NCI-H146 treated with DMSO at 0.1 percent for 48 hours (cell line): ENCODE measurements around the gene CLPTM1.
A peak's percentile ranks its signal among the peaks of the same experiment; 100 is the strongest.
"Not testable (repeated sequence)": the region's sequence is repeated elsewhere in the genome, so short reads cannot be mapped to it uniquely, and the experiment has no call there.

ENCODE experiments used
- DNase-seq: peaks from one replicate; lab custom pipeline; 2025; ENCODE audit not compliant: unreplicated experiment; lab: John Stamatoyannopoulos, UW

Gene CLPTM1

DNA sequence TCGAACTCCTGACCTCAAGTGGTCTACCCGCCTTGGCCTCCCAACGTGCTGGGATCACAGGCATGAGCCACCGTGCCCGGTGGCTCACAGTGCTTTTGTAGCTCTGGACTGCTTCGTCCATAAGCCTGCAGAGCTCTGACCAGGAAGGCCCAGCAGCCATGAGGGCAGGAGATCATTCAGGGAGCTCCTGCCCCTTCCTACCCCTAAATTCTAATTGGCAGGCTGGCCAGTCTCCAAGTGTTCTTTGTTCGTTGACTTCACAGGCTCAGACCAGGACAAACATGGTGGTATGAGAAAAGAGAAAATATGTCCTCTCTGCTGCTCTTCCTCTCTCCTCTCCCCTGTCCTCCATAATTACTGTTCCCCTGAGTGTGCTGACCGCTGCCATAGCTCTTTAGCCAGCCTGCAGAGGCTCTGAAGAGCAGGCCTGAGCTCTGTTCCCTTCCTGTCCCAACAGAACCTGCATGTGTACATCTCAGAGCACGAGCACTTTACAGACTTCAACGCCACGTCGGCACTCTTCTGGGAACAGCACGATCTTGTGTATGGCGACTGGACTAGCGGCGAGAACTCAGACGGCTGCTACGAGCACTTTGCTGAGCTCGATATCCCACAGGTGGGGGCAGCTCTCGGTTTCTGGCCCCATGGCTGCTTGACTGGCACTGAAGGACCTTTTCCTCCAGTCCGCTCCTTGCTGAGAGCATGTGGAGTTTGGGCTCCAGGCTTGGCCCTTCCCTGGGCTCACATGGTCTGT is 19.0 kb downstream of the CLPTM1 start:
- DNase-seq: no peak

GRCh38 chr19:44974857-44975256 is 19.7 kb downstream of the CLPTM1 start:
- DNase-seq: no peak

- no peak for DNase-seq
These were observed 20.3 kb downstream of the CLPTM1 start for GRCh38 chr19:44975444-44975843.

GRCh38 chr19:44984005-44984404 is 28.8 kb downstream of the CLPTM1 start:
- DNase-seq: no peak

- no peak for DNase-seq
These were observed 30.3 kb downstream of the CLPTM1 start for GRCh38 chr19:44985445-44985844.

- DNase-seq: no peak
These were observed 31.2 kb downstream of the CLPTM1 start for GRCh38 chr19:44986389-44986788.

DNA sequence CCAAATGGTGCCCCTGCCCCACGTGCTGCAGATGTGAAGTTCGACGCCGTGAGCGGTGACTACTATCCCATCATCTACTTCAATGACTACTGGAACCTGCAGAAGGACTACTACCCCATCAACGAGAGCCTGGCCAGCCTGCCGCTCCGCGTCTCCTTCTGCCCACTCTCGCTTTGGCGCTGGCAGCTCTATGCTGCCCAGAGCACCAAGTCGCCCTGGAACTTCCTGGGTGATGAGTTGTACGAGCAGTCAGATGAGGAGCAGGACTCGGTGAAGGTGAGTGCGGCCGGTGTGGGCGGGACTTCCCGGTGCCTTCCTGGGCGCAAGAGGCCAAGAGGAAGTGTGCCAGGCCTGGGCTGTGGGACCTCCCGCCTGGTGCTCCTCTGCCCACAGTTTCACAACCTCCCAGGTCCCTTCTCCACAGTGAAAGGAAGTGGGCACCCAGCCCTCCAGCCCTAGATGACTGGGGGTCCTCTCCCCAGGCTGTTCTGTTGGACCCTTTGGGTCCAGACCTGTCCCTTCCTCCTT is 32.0 kb downstream of the CLPTM1 start:
- no peak for DNase-seq

DNA sequence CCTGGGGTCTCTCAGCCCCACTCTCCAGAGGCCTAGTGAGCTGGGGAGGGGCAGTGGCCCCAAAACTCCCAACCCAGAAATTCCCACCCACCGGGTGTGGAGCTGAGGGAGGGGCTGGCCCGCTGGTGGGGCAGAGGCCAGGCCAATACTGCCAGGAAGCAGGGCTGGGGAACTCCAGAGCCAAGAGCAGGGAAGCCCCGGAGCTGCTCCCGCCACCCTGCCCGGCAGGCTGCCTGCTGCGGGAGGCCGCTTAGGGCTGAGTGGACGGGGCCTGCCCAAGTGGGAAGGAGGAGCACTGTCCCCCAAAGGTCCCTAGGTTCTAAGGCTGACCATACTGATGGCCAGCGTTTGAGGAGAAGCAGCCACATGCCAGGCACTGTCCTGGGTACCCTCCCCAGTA is 33.1 kb downstream of the CLPTM1 start:
- no peak for DNase-seq

GRCh38 chr19:44988896-44989556 is 33.8 kb downstream of the CLPTM1 start:
- DNase-seq: no peak

DNA sequence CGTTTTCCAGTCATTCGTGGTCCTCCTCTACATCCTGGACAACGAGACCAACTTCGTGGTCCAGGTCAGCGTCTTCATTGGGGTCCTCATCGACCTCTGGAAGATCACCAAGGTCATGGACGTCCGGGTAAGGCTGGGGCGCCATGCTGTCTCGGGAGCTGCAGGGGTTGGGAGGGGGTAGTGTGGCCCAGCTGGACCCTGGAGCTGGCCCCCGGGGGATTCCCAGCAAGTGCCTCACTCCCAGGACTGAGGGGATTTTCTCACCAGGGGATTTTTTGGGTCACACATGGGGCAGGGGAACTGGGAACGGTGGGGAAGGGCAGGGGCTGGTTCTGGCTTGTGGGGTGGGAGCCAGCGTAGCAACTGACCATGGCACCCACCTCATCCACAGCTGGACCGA is 35.3 kb downstream of the CLPTM1 start:
- DNase-seq: no peak

GRCh38 chr19:44990966-44991365 is 35.8 kb downstream of the CLPTM1 start:
- no peak for DNase-seq

DNA sequence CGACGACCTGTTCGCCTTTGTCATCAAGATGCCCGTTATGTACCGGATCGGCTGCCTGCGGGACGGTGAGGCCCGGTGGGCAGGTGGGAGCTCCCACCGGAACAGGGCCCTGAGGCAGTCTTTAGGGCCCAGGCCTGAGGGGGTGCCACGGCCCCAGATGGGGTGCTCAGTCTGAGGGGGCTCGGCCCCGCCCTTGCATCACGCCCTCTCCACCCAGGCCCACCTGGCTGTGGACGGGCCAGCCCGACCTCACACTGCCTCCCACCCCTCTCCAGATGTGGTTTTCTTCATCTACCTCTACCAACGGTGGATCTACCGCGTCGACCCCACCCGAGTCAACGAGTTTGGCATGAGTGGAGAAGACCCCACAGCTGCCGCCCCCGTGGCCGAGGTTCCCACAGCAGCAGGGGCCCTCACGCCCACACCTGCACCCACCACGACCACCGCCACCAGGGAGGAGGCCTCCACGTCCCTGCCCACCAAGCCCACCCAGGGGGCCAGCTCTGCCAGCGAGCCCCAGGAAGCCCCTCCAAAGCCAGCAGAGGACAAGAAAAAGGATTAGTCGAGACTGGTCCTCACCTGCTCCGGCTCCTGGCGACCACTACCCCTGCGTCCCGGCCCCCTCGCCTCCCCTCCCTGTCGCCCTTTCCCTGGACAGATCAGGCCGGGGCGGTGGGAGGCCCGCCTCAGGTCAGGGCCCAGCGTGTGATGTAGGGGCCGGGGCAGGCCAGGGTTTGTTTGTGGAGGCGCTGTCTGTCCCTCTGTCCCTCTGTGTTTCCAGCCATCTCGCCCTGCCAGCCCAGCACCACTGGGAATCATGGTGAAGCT is 37.4 kb downstream of the CLPTM1 start:
- DNase-seq: no peak

DNA sequence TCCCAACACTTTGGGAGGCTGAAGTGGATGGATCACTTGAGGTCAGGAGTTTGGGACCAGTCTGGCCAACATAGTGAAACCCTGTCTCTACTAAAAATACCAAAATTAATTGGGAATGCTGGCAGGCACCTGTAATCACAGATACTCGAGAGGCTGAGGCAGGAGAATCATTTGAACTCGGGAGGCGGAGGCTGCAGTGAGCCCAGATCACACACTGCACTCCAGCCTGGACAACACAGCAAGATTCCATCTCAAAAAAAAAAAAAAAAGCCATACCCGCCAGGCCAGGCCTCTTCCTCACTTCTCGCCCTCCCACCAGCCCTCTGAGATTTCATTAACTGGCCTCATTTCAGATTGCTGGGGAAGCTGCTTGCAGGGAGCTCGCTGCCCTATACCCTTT is 38.3 kb downstream of the CLPTM1 start:
- no peak for DNase-seq

- DNase-seq: no peak
These were observed 38.9 kb downstream of the CLPTM1 start for GRCh38 chr19:44993926-44994537.

DNA sequence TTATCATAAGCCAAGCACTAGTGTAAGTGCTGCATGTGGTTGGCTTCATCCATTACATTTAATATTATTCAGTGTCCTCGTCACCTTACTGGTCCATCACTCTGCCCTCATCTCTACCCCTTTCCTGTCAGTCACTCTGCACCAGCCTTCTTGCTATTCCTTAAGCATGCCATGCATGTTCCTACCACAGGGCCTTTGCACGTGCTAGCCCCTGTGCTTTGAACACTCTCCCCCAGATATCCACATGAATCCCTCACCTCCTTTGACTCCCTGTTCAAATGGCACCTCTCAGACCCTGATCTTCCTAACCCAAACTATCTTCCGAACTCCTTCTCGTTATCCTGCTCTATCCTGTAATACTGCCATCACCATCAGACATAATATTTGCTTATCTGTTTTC is 42.8 kb downstream of the CLPTM1 start:
- DNase-seq: no peak

GRCh38 chr19:44999131-44999925 is 44.1 kb downstream of the CLPTM1 start:
- DNase-seq: not testable (repeated sequence)

DNA sequence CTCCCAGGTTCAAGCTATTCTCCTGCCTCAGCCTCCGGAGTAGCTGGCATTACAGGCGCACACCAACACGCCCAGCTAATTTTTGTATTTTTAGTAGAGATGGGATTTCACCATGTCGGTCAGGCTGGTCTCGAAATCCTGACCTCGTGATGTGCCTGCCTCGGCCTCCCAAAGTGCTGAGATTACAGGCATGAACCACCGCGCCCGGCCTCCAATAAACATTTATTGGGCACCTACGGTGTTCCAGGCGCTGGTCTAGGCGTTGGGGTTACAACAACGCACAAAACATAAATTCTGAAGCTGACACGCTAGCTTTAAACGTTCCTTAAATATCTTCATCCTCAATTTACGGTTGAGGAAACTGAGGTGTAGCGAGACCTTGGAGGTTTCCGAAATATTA is 45.5 kb downstream of the CLPTM1 start:
- DNase-seq: not testable (repeated sequence)

GRCh38 chr19:45001087-45001739 is 46.0 kb downstream of the CLPTM1 start, which contains the start of gene RELB:
Gene RELB (plus strand): TSS chr19:45001464. CDS start chr19:45001580, 116 bp downstream.
- peak; percentile 54 for DNase-seq

DNA sequence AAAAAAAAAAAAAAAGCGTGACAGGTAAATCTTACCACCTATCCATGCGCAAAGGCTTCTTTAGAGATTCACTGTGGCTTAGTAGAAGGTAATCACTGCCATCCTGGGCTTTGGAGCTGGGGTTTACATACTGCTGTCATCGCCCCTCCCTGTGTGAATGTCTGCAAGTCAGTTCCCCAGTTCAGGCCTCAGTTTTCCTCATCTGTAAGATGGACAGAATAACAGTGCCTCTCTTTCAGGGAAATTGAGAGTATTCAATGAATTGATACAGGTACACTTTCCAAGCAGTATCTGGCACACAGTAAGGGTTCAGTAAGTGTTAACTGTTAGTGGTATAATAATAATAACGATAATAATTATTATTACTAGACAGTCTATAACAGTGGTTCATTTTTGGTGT is 48.3 kb downstream of the CLPTM1 start:
- no peak for DNase-seq

DNA sequence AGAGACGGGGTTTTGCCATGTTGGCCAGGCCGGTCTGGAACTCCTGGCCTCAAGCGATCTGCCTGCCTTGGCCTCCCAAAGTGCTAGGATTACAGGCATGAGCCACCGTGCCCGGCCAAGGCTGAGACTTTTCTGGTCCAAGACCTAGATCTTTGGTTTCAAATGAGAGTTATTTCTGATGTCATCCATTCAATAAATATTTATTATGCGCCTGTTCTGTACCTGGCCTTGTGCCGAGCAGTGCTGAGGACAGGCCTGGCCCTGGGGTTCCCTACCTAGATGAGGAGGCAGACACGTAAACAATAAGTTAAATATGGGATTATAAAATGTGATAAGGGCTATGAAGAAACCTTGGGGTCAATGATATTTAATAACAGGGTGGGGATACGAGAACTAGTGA is 50.6 kb downstream of the CLPTM1 start:
- DNase-seq: no peak
